Keratinocyte (primary cell): ENCODE data around the gene PHACTR2. TPM values are rescaled to one million over a fixed set of nuclear protein-coding genes. Genes with fewer than 3 reads are reported as not detected.

Experiments
- DNase-seq: peaks from one replicate; pipeline ENCODE4 v3.0.0-alpha.2; 2011; ENCODE audit warnings: low read depth, missing footprints, low spot score
- FAIRE-seq: peaks from 2 replicates; lab custom pipeline; 2011; peaks lifted over from hg19 to GRCh38; lab: Jason Lieb, UNC
- H2AFZ ChIP-seq: 2 replicates; pipeline ENCODE4 v1.6.0; 2012; ENCODE audit warnings: low read length, control low read depth, inconsistent platforms; ENCODE audit not compliant: control insufficient read depth
- H3K27ac ChIP-seq: 2 replicates; pipeline ENCODE4 v1.5.1; 2011; ENCODE audit warnings: low read length; ENCODE audit not compliant: control insufficient read depth, insufficient read depth
- H3K27me3 ChIP-seq: 3 replicates; pipeline ENCODE4 v1.6.0; 2011; ENCODE audit warnings: low read length; ENCODE audit not compliant: control insufficient read depth, insufficient read depth; ENCODE audit errors: extremely low read depth
- H3K36me3 ChIP-seq, 2 experiments: 2 replicates in 1 of 2; 3 replicates in 1 of 2; pipeline ENCODE4 v1.5.1; 2011; ENCODE audit warnings: low read length in 2 of 2, mild to moderate bottlenecking in 1 of 2; ENCODE audit not compliant: control insufficient read depth in 2 of 2, insufficient read depth in 2 of 2; ENCODE audit errors: extremely low read depth in 1 of 2
- H3K4me1 ChIP-seq: 3 replicates; pipeline ENCODE4 v1.5.1; 2011; ENCODE audit warnings: low read length; ENCODE audit not compliant: control insufficient read depth, insufficient read depth; ENCODE audit errors: extremely low read depth
- H3K4me2 ChIP-seq: 3 replicates; pipeline ENCODE4 v1.6.0; 2011; ENCODE audit warnings: low read depth, low read length; ENCODE audit not compliant: control insufficient read depth, insufficient read depth; ENCODE audit errors: extremely low read depth
- H3K4me3 ChIP-seq, 3 experiments: fragments of 200-600 bp in 1 of 3; sonication (generic) in 1 of 3; 2 replicates in 2 of 3; 3 replicates in 1 of 3; pipeline ENCODE4 v1.5.1; 2011 to 2016; ENCODE audit warnings: low read length in 3 of 3, mild to moderate bottlenecking in 3 of 3, control low read depth in 2 of 3, inconsistent platforms in 1 of 3, low read depth in 1 of 3, mixed read lengths in 1 of 3, mixed run types in 1 of 3, moderate library complexity in 1 of 3; ENCODE audit not compliant: control insufficient read depth in 2 of 3, insufficient read depth in 2 of 3; ENCODE audit errors: extremely low read depth in 1 of 3
- H3K79me2 ChIP-seq: 2 replicates; pipeline ENCODE4 v1.6.0; 2012; ENCODE audit warnings: low read length; ENCODE audit not compliant: control insufficient read depth, insufficient read depth
- H3K9ac ChIP-seq: 3 replicates; pipeline ENCODE4 v1.6.0; 2011; ENCODE audit warnings: low read length; ENCODE audit not compliant: control insufficient read depth, insufficient read depth; ENCODE audit errors: extremely low read depth
- H3K9me1 ChIP-seq: 3 replicates; pipeline ENCODE4 v1.6.0; 2011; ENCODE audit warnings: low read length; ENCODE audit not compliant: control insufficient read depth, insufficient read depth; ENCODE audit errors: extremely low read depth
- H3K9me3 ChIP-seq: 2 replicates; pipeline ENCODE4 v1.5.1; 2012; ENCODE audit warnings: low read depth, low read length; ENCODE audit not compliant: control insufficient read depth
- H4K20me1 ChIP-seq: 3 replicates; pipeline ENCODE4 v1.6.0; 2011; ENCODE audit warnings: low read length; ENCODE audit not compliant: control insufficient read depth, insufficient read depth; ENCODE audit errors: extremely low read depth
- EZH2 ChIP-seq: IDR thresholded peaks from one replicate; pipeline ENCODE4 v1.6.1; 2012; ENCODE audit warnings: inconsistent platforms, mild to moderate bottlenecking, low read length, moderate library complexity
- dilution Hi-C: fragments of 300-500 bp; cut with MboI; formaldehyde crosslinking; loops from one replicate; pipeline ENCODE4 v1.7.0; 2020; ENCODE audit warnings: low sequenced_read_pairs; ENCODE audit not compliant: extremely low pct_ligation_motif_present
- polyA plus RNA-seq, 5 experiments: library from polyadenylated mRNA; depleted of rRNA in 3 of 5; stranded (reverse) in 3 of 5; stranded (forward) in 1 of 5; unstranded in 1 of 5; fragments of >200 nt; gene quantifications; 1 replicate in 1 of 5; 2 replicates in 3 of 5; 3 replicates in 1 of 5; pipeline versions ENCODE4 v1.2.1 to v1.2.3, GENCODE V29; 2011 to 2012; ENCODE audit warnings: missing spikeins in 2 of 5, low read depth in 1 of 5, low replicate concordance in 1 of 5
- TF ChIP-seq, protein P1 (sequence below), 3 experiments: IDR thresholded peaks in 1 of 3; conservative IDR thresholded peaks in 1 of 3; optimal IDR thresholded peaks in 1 of 3; 2 replicates in 2 of 3; 3 replicates in 1 of 3; pipeline versions ENCODE3 to v1.5.1; 2011; ENCODE audit warnings: low read length in 3 of 3, mild to moderate bottlenecking in 3 of 3, moderate library complexity in 2 of 3, control low read depth in 1 of 3, inconsistent platforms in 1 of 3; ENCODE audit not compliant: insufficient read depth in 2 of 3; ENCODE audit errors: extremely low read depth in 1 of 3

The PHACTR2 gene
- polyA plus RNA-seq, 1 donor (not counting 4 experiments of a cell fraction or from before 2014, with no cell fraction given), result 9.4 TPM

DNA sequence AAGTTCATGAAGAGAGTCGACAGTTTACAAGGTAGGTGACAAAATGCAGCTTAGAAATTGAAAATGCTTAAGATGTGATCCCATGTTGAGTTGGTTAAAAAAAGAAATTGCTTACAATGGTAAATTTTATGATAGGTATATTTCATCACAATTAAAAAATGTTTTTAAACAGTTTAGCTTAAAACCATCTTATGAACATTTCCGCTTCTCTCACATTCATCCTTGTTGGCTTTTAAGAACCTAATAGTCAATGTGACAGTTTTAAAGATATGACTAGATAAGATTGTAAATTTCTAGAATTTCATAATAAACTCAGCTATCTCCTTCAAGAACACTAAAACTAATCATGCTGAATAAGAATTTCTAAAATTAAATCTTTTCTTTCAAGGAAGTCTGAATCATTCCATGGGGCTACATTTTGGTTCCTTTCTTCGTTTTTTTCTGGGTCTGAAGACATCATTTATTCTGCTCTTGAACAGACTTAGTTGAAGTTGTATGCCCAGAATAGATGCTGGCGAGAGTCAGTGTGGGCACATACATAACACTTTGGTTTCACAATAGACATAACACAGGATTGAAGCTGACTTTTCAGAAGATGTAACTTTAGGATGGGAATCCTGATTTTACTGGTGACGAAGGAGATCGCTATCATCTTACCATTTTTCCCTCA lies 129.5 kb downstream of the PHACTR2 start:
- Histone ChIP-seq H3K9me1 (no peaks in the 10 kb centered on the region), H3K27me3 (no peaks in the 10 kb centered on the region), H3K4me1 (no peaks in the 10 kb centered on the region), H3K4me2 (no peak overlapping the region), H3K9ac (no peak overlapping the region), H3K79me2 (no peaks in the 10 kb centered on the region), H3K36me3 (no peaks in the 10 kb centered on the region), H3K27ac (no peak overlapping the region), H3K9me3 (no peaks in the 10 kb centered on the region), H3K4me3 (no peak overlapping the region), H2AFZ (no peak overlapping the region), H4K20me1 (no peaks in the 10 kb centered on the region)
- TF ChIP-seq, protein P1, sequence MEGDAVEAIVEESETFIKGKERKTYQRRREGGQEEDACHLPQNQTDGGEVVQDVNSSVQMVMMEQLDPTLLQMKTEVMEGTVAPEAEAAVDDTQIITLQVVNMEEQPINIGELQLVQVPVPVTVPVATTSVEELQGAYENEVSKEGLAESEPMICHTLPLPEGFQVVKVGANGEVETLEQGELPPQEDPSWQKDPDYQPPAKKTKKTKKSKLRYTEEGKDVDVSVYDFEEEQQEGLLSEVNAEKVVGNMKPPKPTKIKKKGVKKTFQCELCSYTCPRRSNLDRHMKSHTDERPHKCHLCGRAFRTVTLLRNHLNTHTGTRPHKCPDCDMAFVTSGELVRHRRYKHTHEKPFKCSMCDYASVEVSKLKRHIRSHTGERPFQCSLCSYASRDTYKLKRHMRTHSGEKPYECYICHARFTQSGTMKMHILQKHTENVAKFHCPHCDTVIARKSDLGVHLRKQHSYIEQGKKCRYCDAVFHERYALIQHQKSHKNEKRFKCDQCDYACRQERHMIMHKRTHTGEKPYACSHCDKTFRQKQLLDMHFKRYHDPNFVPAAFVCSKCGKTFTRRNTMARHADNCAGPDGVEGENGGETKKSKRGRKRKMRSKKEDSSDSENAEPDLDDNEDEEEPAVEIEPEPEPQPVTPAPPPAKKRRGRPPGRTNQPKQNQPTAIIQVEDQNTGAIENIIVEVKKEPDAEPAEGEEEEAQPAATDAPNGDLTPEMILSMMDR (optimal IDR thresholded peaks at IDR 0.05 in 1 of 3, IDR thresholded peaks at IDR 0.05 in 1 of 3, conservative IDR thresholded peaks at IDR 0.05 in 1 of 3; ENCODE audit: extremely low read depth in 1 of 3, insufficient read depth in 2 of 3, low read length in 3 of 3), result no peak
- no peak for TF ChIP-seq EZH2
- dilution Hi-C loops, result no loop called here
- FAIRE-seq (no peak), DNase-seq (no peak)

DNA sequence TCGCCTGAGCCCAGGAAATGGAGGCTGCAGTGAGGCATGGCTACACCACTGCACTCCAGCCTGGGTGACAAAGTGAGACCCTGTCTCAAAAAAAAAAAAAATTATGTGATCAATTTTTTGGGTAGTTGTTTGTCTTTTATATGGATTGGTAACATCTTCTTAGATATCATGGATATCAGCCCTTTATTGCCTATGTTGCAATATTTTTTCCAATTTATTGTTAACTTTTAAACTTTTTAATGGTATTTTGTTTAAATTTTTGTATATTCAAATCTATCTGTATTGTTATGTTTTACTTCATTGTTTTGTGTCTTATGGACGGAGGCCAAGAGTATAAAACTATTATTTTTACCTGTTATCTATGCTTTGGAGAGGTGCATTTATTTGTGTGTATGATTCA lies 133.0 kb downstream of the PHACTR2 start:
- FAIRE-seq, result no peak
- DNase-seq, result no peak
- no peaks in the 10 kb centered on the region for H3K36me3 ChIP-seq
- no peaks in the 10 kb centered on the region for H4K20me1 ChIP-seq
- no peaks in the 10 kb centered on the region for H3K27me3 ChIP-seq
- TF ChIP-seq EZH2, result no peak
- no peak overlapping the region for H3K9ac ChIP-seq
- H3K4me1 ChIP-seq, result no peaks in the 10 kb centered on the region
- H3K4me2 ChIP-seq, result no peak overlapping the region
- H3K4me3 ChIP-seq, result no peak overlapping the region
- no peaks in the 10 kb centered on the region for H3K9me3 ChIP-seq
- H2AFZ ChIP-seq, result no peak overlapping the region
- dilution Hi-C loops, result no loop called here
- no peaks in the 10 kb centered on the region for H3K79me2 ChIP-seq
- H3K9me1 ChIP-seq, result no peaks in the 10 kb centered on the region
- no peak overlapping the region for H3K27ac ChIP-seq
